CD14-positive monocyte (primary cell): ENCODE data around the gene EFL1. TPM values are rescaled to one million over a fixed set of nuclear protein-coding genes. Genes with fewer than 3 reads are reported as not detected.

Experiments
- DNase-seq, 3 donors: peaks; one replicate each; pipeline ENCODE4 v3.0.0-alpha.2; 2011 to 2022
- H2AFZ ChIP-seq: 2 replicates; pipeline ENCODE4 v1.6.0; 2012; ENCODE audit warnings: mild to moderate bottlenecking, low read depth, low read length, inconsistent platforms; ENCODE audit not compliant: insufficient read depth, poor library complexity, severe bottlenecking
- H3K27ac ChIP-seq, 2 donors: 1 replicate in 1 of 2; 2 replicates in 1 of 2; pipeline ENCODE4 v1.5.1; 2012 to 2013; ENCODE audit warnings: low read length in 2 of 2, control low read depth in 1 of 2, inconsistent platforms in 1 of 2, low read depth in 1 of 2, mild to moderate bottlenecking in 1 of 2
- H3K27me3 ChIP-seq, 2 donors: one replicate each; pipeline versions ENCODE4 v1.6.0 to v1.6.1; 2011 to 2013; ENCODE audit warnings: low read length in 2 of 2; ENCODE audit not compliant: control insufficient read depth in 2 of 2, insufficient read depth in 2 of 2
- H3K36me3 ChIP-seq, 2 donors: replicated peaks in 1 of 2; 1 replicate in 1 of 2; 2 replicates in 1 of 2; pipeline versions ENCODE4 v1.5.1 to v1.6.1; 2012 to 2013; ENCODE audit warnings: low read length in 2 of 2, control low read depth in 1 of 2, inconsistent platforms in 1 of 2, mild to moderate bottlenecking in 1 of 2; ENCODE audit not compliant: insufficient read depth in 2 of 2, control insufficient read depth in 1 of 2
- H3K4me1 ChIP-seq, 2 donors: 1 replicate in 1 of 2; 2 replicates in 1 of 2; pipeline versions ENCODE4 v1.5.1 to v1.6.1; 2012 to 2013; ENCODE audit warnings: low read length in 2 of 2, control low read depth in 1 of 2, inconsistent platforms in 1 of 2, mild to moderate bottlenecking in 1 of 2, moderate library complexity in 1 of 2; ENCODE audit not compliant: insufficient read depth in 2 of 2, control insufficient read depth in 1 of 2
- H3K4me2 ChIP-seq: replicated peaks from 2 replicates; pipeline ENCODE3; 2012; ENCODE audit warnings: low read length, moderate library complexity, mild to moderate bottlenecking; ENCODE audit not compliant: poor library complexity, severe bottlenecking; ENCODE audit errors: extremely low read depth
- H3K4me3 ChIP-seq, 3 experiments: fragments of 200-600 bp in 1 of 3; sonication (generic) in 1 of 3; replicated peaks in 1 of 3; 1 replicate in 2 of 3; 2 replicates in 1 of 3; pipeline ENCODE4 v1.5.1; 2011 to 2013; ENCODE audit warnings: low read length in 3 of 3, mild to moderate bottlenecking in 3 of 3, control low read depth in 2 of 3, low read depth in 2 of 3, inconsistent platforms in 1 of 3, moderate library complexity in 1 of 3
- H3K79me2 ChIP-seq: 2 replicates; pipeline ENCODE4 v1.6.0; 2012; ENCODE audit warnings: mild to moderate bottlenecking, control low read depth, inconsistent platforms, low read length, moderate library complexity; ENCODE audit not compliant: insufficient read depth
- H3K9ac ChIP-seq: 2 replicates; pipeline ENCODE4 v1.6.0; 2017; ENCODE audit warnings: low read length, mild to moderate bottlenecking; ENCODE audit not compliant: insufficient read depth, poor library complexity, severe bottlenecking
- H3K9me3 ChIP-seq, 2 donors: replicated peaks in 1 of 2; 1 replicate in 1 of 2; 2 replicates in 1 of 2; pipeline versions ENCODE4 v1.5.1 to v1.6.1; 2012 to 2013; ENCODE audit warnings: low read length in 2 of 2, control low read depth in 1 of 2; ENCODE audit not compliant: control insufficient read depth in 1 of 2, insufficient read depth in 1 of 2
- H4K20me1 ChIP-seq: 2 replicates; pipeline ENCODE4 v1.6.0; 2012; ENCODE audit warnings: mild to moderate bottlenecking, low read length, control low read depth, moderate library complexity; ENCODE audit not compliant: insufficient read depth
- H3K27ac Mint-ChIP-seq, 7 donors: one replicate each; pipeline ENCODE4 v1.8.0; 2020; ENCODE audit warnings: mild to moderate bottlenecking in 7 of 7, mixed read lengths in 7 of 7, moderate library complexity in 6 of 7, inconsistent platforms in 2 of 7
- H3K27me3 Mint-ChIP-seq, 3 donors: one replicate each; pipeline ENCODE4 v1.8.0; 2021 to 2022; ENCODE audit warnings: low read depth in 3 of 3, mild to moderate bottlenecking in 3 of 3, mixed read lengths in 3 of 3, moderate library complexity in 3 of 3, inconsistent platforms in 1 of 3
- H3K36me3 Mint-ChIP-seq, 2 donors: one replicate each; pipeline ENCODE4 v1.8.0; 2020; ENCODE audit warnings: mixed read lengths in 2 of 2, inconsistent platforms in 1 of 2, mild to moderate bottlenecking in 1 of 2
- H3K4me1 Mint-ChIP-seq: one replicate; pipeline ENCODE4 v1.8.0; 2020; ENCODE audit warnings: mild to moderate bottlenecking, mixed read lengths
- H3K4me3 Mint-ChIP-seq, 2 donors: one replicate each; pipeline ENCODE4 v1.8.0; 2020; ENCODE audit warnings: mild to moderate bottlenecking in 2 of 2, mixed read lengths in 2 of 2, moderate library complexity in 1 of 2
- H3K9me3 Mint-ChIP-seq, 7 donors: one replicate each; pipeline ENCODE4 v1.8.0; 2020 to 2022; ENCODE audit warnings: mixed read lengths in 7 of 7, mild to moderate bottlenecking in 6 of 7, moderate library complexity in 6 of 7, inconsistent platforms in 2 of 7
- CTCF ChIP-seq: fragments of 200-600 bp; IDR thresholded peaks from one replicate; pipeline ENCODE4 v1.8.0; 2022; ENCODE audit warnings: antibody characterized with exemption, mild to moderate bottlenecking
- WGBS: methylation state at CpG from one replicate; pipeline ENCODE4 v1.1.5; 2013; ENCODE audit warnings: missing lambda C conversion rate; ENCODE audit not compliant: insufficient coverage; 5-methylcytosine and 5-hydroxymethylcytosine counted together
- intact Hi-C, 2 donors: fragments of 100-400 bp; cut with micrococcal nuclease; formaldehyde crosslinking; loops; one replicate each; pipeline versions ENCODE4 v1.15.0 to v1.15.1; 2023
- polyA plus RNA-seq, 3 donors: library from polyadenylated mRNA; depleted of rRNA in 1 of 3; unstranded in 2 of 3; stranded (reverse) in 1 of 3; fragments of 300-500 nt in 2 of 3; fragments of >200 nt in 1 of 3; fragmentation: Illumina TruSeq in 2 of 3; gene quantifications; 1 replicate in 2 of 3; 2 replicates in 1 of 3; pipeline ENCODE4 v1.2.3, GENCODE V29; 2012 to 2021

Gene EFL1
- polyA plus RNA-seq, 3 donors, result 5.2 to 10.0 (median 7.1) TPM

GRCh38 chr15:82146990-82147461 lies 115.5 kb downstream of the EFL1 start:
- peaks cover 40 to 41% of the 10 kb centered on the region in 2 donors for H3K36me3 Mint-ChIP-seq
- WGBS, result 98% methylated on average over 3 of the region's 8 CpGs
- H3K4me2 ChIP-seq, result no peak overlapping the region
- no peaks in the 10 kb centered on the region for H3K9me3 Mint-ChIP-seq
- H3K9ac ChIP-seq, result no peak overlapping the region
- H3K79me2 ChIP-seq, result no peaks in the 10 kb centered on the region
- TF ChIP-seq CTCF, result no peak
- H3K4me3 ChIP-seq, result no peak overlapping the region
- no peak for DNase-seq
- H3K36me3 ChIP-seq, result peaks cover 19 to 35% of the 10 kb centered on the region in 2 donors
- H2AFZ ChIP-seq, result no peak overlapping the region
- H3K27me3 Mint-ChIP-seq, result no peaks in the 10 kb centered on the region
- H4K20me1 ChIP-seq, result no peaks in the 10 kb centered on the region
- no peaks in the 10 kb centered on the region for H3K9me3 ChIP-seq
- no peaks in the 10 kb centered on the region for H3K4me1 Mint-ChIP-seq
- no peak overlapping the region for H3K4me3 Mint-ChIP-seq
- intact Hi-C loops, result no loop called here
- peak overlapping the region in 1 of 7 donors; percentile 26 for H3K27ac Mint-ChIP-seq
- H3K27ac ChIP-seq, result no peak overlapping the region
- H3K27me3 ChIP-seq, result no peaks in the 10 kb centered on the region
- H3K4me1 ChIP-seq, result no peaks in the 10 kb centered on the region

- peaks cover 17 to 31% of the 10 kb centered on the region in 2 donors for H3K36me3 ChIP-seq
- no peak for DNase-seq
- Mint-ChIP-seq H3K4me3 (no peak overlapping the region), H3K27me3 (no peaks in the 10 kb centered on the region), H3K9me3 (no peaks in the 10 kb centered on the region), H3K27ac (peak overlapping the region in 2 of 7 donors; percentile 3 to 26), H3K4me1 (no peaks in the 10 kb centered on the region), H3K36me3 (peaks cover 37 to 39% of the 10 kb centered on the region in 2 donors)
- H3K4me1 ChIP-seq, result no peaks in the 10 kb centered on the region
- no peak overlapping the region for H3K4me3 ChIP-seq
- no peak overlapping the region for H2AFZ ChIP-seq
- no peak overlapping the region for H3K9ac ChIP-seq
- WGBS, result no CpG with 5 or more reads among the region's 3 CpGs
- no peak for TF ChIP-seq CTCF
- H3K9me3 ChIP-seq, result no peaks in the 10 kb centered on the region
- H3K79me2 ChIP-seq, result no peaks in the 10 kb centered on the region
- H3K27ac ChIP-seq, result no peak overlapping the region
- intact Hi-C loops, result no loop called here
- H3K27me3 ChIP-seq, result no peaks in the 10 kb centered on the region
- no peak overlapping the region for H3K4me2 ChIP-seq
- no peaks in the 10 kb centered on the region for H4K20me1 ChIP-seq
Observed at GRCh38 chr15:82146576-82146975, 116.0 kb downstream of the EFL1 start.
